ENCODE measurements around the gene FAM241B.

Gene FAM241B

DNA sequence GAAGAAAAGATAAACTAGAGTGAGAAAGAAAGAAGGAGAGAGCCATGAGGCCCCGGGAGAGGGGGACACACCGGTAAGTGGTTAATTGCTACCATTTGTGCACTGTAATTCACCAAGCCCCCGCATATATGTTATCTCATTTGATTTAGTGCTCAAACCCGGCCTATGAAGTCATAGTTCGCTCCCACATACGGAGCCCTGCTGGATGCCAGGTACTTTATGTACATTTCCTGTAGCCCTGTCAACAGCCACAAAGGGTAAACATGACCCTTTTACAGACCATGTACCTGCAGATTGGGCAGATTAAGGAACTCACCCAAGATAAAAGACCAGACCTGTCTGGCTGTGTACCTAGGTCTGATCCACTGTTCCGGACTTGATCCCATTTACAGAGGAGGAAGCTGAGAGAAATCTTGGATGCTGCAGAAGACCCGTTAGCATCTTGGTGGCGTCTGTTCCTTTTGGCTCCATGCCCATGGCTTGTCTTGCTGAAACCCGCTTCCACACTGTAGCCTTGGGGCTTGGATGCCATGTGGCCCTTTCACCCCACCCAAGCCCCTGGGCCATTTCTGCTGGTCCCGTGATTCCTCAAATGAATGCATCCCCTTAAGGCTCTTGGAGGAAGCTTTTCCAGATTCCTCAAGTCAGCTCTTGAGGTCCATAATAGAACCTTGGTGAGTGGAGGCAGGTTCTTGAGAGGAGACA lies 32.3 kb downstream of the FAM241B start:
- H3K36me3 ChIP-seq (ENCODE audit: control insufficient read depth, insufficient read depth, low read length), result no peaks in the 10 kb centered on the region
- H3K27me3 ChIP-seq (ENCODE audit: control insufficient read depth, insufficient read depth, low read length), result no peaks in the 10 kb centered on the region
- no peak overlapping the region for H3K4me3 ChIP-seq (ENCODE audit: low read depth, low read length)
- H3K79me2 ChIP-seq, result no peaks in the 10 kb centered on the region
- TF ChIP-seq, protein P1, sequence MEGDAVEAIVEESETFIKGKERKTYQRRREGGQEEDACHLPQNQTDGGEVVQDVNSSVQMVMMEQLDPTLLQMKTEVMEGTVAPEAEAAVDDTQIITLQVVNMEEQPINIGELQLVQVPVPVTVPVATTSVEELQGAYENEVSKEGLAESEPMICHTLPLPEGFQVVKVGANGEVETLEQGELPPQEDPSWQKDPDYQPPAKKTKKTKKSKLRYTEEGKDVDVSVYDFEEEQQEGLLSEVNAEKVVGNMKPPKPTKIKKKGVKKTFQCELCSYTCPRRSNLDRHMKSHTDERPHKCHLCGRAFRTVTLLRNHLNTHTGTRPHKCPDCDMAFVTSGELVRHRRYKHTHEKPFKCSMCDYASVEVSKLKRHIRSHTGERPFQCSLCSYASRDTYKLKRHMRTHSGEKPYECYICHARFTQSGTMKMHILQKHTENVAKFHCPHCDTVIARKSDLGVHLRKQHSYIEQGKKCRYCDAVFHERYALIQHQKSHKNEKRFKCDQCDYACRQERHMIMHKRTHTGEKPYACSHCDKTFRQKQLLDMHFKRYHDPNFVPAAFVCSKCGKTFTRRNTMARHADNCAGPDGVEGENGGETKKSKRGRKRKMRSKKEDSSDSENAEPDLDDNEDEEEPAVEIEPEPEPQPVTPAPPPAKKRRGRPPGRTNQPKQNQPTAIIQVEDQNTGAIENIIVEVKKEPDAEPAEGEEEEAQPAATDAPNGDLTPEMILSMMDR (IDR thresholded peaks at IDR 0.05), result no peak
- H3K9me3 ChIP-seq (ENCODE audit: control insufficient read depth, low read length), result no peaks in the 10 kb centered on the region
- H3K4me1 ChIP-seq, result no peaks in the 10 kb centered on the region
- no peak overlapping the region for H3K9ac ChIP-seq
- no peak overlapping the region for H2AFZ ChIP-seq
- H3K27ac ChIP-seq, result no peak overlapping the region
- no peak overlapping the region for H3K4me2 ChIP-seq (ENCODE audit: low read length)

DNA sequence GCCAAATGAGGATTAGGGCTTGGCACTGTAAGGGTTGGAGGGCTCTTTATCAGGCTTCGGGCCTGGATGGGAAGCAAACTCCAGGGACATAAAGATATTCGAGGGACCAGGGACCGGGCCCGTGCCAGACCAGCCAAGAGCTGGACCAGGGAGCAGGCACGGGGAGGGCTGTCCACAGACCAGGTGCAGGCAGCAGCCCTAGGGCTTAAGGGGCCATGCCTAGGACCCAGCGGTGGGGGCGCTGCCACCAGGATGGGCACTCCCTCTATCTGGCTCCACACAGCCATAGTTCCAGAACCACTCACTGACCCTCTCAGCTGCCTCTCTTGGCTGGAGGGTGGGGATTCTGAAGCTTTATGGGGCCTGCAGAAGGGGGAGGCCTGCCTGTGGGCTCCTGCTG lies 32.9 kb downstream of the FAM241B start:
- Histone ChIP-seq H3K79me2 (no peaks in the 10 kb centered on the region), H2AFZ (no peak overlapping the region), H3K9me3 (ENCODE audit: control insufficient read depth, low read length) (no peaks in the 10 kb centered on the region), H3K4me3 (ENCODE audit: low read depth, low read length) (no peak overlapping the region), H3K4me2 (ENCODE audit: low read length) (no peak overlapping the region), H3K36me3 (ENCODE audit: control insufficient read depth, insufficient read depth, low read length) (no peaks in the 10 kb centered on the region), H3K27ac (no peak overlapping the region), H3K27me3 (ENCODE audit: control insufficient read depth, insufficient read depth, low read length) (no peaks in the 10 kb centered on the region), H3K9ac (no peak overlapping the region), H3K4me1 (no peaks in the 10 kb centered on the region)
- TF ChIP-seq, protein P1 (IDR thresholded peaks at IDR 0.05), result no peak

DNA sequence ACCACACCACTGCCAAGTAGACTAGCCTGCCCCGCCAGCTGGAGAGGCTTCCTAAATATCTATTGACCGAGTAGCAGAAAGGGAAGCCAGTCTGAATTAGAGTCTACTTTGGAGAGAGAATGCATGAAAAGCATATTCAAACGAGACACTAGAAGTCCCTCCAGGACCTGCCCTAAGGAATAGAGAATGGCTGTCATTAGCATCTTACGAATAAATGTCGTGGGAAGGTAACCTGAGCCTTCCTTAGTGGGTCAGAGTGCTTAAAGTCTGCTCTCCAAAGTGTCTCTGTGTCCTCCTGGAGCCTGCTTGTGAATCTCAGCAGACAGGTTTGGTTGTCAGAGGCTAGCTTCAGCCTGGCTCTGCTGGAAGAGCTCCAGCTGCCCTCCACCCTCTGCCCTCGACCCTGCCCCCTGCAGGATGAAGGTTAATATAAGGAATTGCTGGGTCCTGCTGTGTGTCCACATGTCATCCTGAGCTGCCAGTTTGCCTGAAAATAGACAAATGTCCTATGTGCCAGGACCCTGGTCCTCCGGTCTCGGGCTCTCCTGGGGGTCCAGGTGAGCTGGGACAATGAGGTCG lies 33.4 kb downstream of the FAM241B start:
- Histone ChIP-seq H3K9me3 (ENCODE audit: control insufficient read depth, low read length) (no peaks in the 10 kb centered on the region), H3K27me3 (ENCODE audit: control insufficient read depth, insufficient read depth, low read length) (no peaks in the 10 kb centered on the region), H3K4me1 (no peaks in the 10 kb centered on the region), H3K36me3 (ENCODE audit: control insufficient read depth, insufficient read depth, low read length) (no peaks in the 10 kb centered on the region), H2AFZ (no peak overlapping the region), H3K4me2 (ENCODE audit: low read length) (no peak overlapping the region), H3K27ac (no peak overlapping the region), H3K79me2 (no peaks in the 10 kb centered on the region), H3K9ac (no peak overlapping the region), H3K4me3 (ENCODE audit: low read depth, low read length) (no peak overlapping the region)
- TF ChIP-seq, protein P1 (IDR thresholded peaks at IDR 0.05), result no peak

DNA sequence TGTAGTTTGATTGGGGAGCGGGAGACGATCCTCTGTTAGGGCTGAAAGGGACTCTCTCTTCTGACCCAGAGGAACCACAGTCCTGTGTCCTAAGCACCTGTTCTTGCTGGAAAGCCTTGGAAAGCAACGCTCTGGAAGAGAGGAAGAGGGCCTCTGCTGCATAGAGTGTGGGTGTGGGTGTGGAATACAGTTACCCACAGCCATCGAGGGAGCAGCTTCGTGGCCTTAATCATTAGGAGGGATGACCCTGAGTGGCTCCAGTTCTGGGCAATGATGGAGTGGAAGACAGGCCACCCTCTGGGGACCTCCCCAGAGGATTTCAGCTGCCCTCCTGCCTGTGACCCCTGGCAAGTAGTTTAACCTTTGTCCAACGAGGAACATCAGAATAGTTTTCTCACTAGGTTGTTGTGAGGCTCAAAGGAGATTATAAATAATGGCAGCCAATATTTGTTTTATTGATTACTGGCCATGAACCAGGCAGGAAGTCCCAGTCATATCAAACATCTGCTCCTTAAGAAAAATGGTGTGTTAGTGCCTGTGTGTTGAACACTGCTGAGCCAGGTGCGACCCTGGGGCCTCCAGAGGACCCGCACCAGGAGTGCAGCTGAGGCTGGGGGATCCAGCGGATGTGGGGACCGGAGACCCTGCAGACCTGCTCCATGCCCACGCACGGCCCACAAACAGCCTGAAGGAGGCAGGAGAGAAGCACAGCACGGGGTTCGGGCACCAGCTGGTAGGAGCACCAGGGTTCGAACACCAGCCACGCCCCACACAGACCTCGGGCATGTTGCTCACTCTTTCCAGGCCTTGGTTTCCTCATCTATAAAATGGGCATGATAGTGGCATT lies 35.6 kb downstream of the FAM241B start:
- TF ChIP-seq, protein P1 (IDR thresholded peaks at IDR 0.05), result no peak
- no peak overlapping the region for H3K27ac ChIP-seq
- H3K4me2 ChIP-seq (ENCODE audit: low read length), result no peak overlapping the region
- H3K27me3 ChIP-seq (ENCODE audit: control insufficient read depth, insufficient read depth, low read length), result no peaks in the 10 kb centered on the region
- no peak overlapping the region for H3K9ac ChIP-seq
- H3K4me1 ChIP-seq, result no peaks in the 10 kb centered on the region
- H3K9me3 ChIP-seq (ENCODE audit: control insufficient read depth, low read length), result no peaks in the 10 kb centered on the region
- no peaks in the 10 kb centered on the region for H3K36me3 ChIP-seq (ENCODE audit: control insufficient read depth, insufficient read depth, low read length)
- H3K4me3 ChIP-seq (ENCODE audit: low read depth, low read length), result no peak overlapping the region
- H2AFZ ChIP-seq, result no peak overlapping the region
- no peaks in the 10 kb centered on the region for H3K79me2 ChIP-seq
